ENCODE data around the gene NEO1.
"Not testable (repeated sequence)": the region's sequence is repeated elsewhere in the genome, so short reads cannot be mapped to it uniquely, and the experiment has no call there.

NEO1 gene

DNA sequence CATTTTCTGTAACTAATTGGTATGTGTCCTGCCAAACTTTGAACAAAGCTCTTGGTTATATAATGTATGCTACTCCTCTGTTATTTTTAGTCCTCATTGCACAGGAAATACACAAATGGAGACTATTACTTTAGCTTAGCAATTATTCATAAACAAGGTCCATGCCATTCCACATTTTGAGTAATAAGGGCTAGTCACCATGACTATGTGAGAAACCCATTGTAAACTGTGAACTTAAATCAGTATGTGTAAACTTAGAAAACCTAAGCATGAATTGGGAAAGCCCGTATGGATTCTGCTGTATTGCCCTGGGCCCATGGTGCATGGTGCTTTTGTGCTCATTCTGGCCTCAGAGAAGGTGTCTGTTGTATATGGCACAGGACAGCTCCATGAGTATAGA, 216.2 kb downstream of the NEO1 start:
- DNase-seq = no peak

DNA sequence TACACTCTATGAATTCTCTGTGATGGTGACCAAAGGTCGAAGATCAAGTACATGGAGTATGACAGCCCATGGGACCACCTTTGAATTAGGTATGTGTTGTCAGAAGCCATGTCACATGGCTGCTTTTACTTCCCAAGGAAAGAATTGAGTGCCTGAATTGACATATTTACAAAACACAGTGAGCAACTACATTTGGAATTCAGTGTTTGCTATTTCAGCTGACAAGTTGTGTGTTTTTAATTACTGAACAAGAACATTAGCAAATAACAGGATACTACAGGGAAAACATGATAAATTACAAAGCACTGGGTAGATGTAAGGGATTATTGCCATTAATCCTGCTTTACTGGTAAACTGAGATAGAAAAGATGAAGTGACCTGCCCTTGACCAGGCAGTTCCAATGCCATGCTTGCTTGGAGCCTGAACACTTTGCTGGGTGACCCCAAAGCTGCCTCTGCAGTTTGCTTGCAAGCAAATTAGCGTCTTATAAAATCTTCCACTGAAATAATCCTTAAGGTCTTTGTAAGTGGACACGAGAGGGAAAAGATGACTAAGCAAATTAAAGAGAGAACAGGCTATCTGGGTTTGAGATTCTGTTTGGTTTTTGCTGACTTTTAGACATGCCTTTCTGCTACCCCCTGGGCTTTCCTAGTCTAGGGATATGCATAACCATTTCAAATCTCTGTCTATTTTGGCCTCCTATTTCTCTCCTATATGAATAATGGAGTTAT, 218.3 kb downstream of the NEO1 start:
- no peak for DNase-seq

DNA sequence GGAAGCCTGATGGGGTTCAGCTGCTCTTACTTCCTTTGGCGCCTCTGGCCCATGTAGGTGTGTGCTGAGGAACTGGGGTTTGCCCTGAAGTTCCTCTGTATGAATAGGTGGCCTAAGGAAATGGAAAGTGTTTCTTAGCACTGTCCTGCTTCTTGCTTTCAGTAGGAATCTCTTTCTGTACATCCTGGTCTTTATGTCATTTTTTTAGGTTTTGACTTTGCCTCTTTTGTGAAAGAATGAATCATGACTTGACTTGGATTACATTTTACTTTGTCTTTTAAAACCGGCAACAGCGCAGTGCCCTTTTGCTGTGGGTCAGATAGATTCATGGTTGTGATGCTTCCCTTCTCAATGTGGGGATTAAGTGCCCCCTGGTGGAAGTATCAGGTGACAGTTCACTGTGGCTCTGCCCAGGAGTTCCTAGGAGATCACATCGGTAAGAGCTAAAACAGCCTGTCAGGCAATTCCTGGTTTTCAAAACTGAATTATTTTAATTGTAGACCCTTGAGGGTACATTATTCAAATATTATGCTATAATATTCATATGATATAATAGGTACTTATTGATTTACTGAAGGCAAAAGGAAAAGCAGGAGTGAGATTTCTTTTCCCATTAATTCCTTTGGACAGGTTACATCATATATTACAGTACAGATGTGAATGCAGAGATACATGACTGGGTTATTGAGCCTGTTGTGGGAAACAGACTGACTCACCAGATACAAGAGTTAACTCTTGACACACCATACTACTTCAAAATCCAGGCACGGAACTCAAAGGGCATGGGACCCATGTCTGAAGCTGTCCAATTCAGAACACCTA, 221.1 kb downstream of the NEO1 start:
- no peak for DNase-seq

DNA sequence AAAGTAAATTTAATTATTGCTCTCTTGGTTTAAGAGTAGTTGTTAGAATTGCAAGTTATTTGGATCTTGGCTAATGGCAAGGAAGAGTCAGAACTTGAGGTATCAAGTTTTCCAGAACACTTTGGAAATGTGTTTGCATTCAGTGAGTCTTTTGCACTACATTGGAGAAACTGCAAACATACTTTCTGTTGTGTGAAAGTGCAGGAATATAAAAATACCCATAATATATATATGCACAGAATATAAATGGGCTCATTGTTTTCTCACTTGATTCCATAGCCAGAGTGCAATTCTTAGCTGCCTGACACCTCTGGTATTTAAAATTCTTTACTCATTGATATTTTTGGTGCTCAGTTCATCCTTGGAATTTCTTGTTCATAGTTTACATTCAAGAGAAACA, 223.6 kb downstream of the NEO1 start:
- no peak for DNase-seq

DNA sequence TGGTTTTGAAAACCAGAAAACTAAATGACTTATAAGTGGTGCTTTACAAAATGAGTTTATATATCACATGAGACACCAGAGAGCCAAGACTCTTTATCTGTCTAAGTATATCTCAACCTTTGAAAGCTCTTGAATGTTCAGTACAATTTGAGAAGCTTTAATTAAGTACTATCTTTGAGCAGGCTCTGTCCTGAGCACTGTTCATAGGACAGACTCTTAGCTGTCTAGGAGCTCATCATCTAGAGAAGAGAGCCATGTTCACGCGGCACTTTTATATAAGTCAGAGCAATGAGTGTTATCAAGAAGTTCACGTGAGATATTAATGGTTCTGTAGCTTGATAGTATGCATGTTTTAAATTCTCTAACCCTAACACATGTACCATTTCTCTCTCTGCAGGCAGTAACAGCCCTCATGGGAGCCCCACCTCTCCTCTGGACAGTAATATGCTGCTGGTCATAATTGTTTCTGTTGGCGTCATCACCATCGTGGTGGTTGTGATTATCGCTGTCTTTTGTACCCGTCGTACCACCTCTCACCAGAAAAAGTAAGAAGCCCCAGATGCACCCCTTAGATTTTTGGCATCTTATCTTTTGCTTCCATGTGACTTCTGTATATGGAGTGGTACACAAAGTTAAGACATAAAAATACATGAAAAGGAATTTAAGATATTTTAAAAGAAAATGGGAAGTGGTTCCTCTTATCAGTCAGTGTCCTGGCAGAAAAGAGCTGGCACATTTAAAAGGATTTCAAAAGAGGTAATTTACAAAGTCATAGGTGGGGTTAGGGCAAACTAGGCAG, 230.5 kb downstream of the NEO1 start:
- no peak for DNase-seq

DNA sequence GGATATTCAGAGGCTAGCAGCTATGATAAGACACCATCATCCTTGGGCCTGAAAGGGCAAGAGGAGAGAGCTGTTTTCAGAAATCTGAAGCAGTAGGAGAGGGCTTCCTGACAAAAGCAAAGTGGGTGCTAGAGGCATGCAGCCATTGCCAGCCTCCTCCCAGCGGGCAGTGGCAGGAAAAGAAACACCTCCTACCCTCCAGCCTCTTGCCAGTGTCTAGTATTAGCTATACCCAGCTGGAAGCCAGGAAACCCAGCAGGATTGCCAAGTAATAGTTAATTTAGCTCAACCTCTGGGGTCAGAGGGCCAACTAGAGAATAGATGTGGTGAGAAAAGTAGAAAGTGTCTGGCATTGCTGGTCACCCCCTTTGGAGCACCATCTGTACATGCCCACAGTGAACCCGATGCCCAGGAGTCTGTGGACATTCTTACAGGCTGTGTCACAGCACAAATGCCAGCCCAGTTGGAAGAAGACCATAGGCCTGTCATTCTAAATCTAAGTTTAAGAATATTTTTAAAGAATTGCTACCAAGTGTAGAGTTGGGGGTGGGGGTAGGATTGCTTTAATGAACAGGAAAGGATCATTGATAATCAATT, 231.2 kb downstream of the NEO1 start:
- no peak for DNase-seq

DNA sequence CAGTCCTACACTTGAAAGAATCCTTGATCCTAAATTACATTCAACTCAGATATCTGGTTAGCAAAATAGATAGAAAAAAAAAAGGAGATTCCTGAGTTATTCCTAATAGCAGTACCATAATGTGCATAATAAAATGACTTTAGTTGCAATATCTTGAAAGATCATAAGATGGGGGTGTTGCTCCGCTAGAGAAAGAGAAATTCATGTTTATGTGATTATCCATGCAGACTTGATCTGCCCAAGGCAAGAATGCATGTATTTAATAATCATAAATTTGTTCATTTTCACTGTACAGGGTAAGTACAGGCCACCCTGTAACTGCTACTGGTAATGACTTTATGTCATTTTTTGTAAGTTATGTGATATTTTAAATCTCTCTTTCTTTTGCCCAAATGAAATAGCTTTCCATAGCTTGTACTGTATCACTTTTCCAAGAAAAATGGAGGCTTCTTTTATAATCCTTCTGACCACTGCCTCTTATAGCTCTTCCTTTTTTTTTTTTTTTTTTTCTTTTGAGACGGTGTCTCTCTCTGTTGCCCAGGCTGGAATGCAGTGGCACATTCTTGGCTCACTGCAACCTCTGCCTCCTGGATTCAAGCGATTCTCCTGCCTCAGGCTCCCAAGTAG, 231.9 kb downstream of the NEO1 start:
- no peak for DNase-seq

DNA sequence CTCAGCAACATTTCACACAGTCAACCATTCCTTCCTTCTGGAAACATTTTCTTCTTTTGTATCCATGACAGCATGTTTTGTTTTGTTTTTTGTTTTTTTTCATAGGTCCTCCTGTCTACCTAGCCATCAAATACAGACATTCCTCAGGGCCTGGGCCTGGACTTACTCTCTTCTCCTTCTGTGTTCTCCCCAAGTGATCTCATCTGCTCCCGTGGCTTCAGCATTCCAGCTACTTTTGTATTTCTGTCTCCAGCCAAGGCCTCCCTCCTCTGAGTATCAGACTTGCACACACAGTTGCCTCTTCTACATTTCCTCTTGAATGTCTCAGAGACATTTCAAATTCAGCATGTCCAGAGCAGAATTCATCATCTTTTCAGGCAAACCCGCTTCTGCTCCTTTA, 234.0 kb downstream of the NEO1 start:
- no peak for DNase-seq

DNA sequence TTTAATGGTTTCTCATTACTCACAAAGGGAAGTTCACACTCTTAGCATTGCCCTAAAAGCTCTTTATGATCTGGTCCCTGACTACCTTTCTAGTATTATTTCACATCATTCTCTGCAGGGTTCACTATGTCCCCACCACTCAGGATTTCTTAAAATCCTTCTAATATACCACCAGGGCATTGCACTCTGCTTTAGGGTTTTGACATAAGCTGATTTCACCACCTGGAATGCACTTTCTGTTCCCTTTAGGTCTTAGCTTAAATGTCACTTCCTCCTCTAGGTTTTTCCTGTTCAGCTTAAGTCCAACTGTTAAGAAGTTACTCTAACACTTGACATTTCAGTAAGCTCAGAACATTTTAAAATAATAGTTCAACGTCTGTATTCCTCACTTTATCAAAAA, 234.8 kb downstream of the NEO1 start:
- DNase-seq = no peak

DNA sequence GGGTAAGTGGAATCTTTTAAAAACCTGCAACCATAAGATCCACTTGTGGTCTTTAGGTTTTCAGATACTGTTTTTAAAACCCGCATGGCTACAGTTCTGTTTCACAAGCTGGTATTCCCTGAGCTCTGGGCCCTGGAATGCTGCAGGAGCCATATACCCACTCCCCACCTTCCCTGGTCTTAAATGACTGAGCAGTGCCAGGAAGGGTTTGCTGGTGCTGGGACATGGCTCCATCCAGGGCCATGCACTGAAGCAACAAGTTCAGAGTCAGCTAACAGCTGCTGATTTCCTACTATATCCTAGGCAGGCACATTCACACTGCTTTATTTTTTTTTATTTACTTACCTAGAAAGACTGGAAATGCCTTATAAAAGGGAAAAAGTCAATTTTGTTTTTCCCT, 239.2 kb downstream of the NEO1 start:
- no peak for DNase-seq

DNA sequence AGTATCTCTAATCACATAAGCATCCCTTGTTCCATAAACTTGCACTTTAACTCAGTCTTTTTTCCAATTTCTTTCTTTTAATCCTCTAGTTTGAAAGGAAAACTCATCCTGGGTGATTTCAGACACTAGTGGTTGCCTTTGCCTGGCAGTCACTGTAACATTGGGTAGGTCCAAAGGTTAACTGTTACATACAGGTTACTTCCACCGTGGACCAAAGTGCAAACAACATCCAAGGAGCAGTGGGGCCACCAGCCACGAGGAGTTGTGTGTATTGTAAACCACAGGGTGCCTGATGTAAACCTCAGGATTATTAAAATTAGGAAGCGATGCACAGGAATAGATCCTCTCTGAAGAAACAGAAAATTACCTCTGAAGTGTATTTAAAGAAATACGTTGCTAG, 241.5 kb downstream of the NEO1 start:
- no peak for DNase-seq

DNA sequence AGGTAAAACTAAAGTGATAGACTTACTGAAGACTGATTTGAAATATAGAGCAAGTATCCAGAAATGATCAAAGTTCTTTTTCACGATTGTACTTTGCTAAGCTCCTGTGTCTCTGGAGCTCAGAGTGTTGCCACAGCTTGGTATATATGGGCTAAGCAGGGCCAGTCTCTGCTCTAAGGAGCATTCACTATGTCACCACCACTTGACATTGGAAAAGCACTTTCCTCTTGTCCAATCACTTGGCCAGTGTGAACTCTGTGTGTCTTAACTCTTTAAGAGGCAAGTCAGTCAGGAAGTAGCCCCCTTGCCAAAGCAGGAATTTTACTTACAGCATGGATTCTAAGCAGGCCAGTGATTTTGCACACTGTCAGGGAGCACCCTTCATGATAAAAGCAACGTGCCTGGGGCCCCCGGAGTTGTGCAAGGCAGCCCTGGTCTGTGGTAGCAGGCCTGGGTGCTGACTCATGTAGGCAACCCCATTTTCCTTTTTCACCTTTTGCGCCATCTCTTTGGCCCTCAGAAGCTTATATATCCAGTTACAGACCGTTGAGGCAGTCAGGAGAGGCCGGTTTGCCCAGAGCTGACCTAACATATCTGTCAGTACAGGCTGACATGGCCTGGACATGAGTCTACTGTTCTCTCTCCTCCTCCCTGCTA, 243.5 kb downstream of the NEO1 start:
- no peak for DNase-seq

DNA sequence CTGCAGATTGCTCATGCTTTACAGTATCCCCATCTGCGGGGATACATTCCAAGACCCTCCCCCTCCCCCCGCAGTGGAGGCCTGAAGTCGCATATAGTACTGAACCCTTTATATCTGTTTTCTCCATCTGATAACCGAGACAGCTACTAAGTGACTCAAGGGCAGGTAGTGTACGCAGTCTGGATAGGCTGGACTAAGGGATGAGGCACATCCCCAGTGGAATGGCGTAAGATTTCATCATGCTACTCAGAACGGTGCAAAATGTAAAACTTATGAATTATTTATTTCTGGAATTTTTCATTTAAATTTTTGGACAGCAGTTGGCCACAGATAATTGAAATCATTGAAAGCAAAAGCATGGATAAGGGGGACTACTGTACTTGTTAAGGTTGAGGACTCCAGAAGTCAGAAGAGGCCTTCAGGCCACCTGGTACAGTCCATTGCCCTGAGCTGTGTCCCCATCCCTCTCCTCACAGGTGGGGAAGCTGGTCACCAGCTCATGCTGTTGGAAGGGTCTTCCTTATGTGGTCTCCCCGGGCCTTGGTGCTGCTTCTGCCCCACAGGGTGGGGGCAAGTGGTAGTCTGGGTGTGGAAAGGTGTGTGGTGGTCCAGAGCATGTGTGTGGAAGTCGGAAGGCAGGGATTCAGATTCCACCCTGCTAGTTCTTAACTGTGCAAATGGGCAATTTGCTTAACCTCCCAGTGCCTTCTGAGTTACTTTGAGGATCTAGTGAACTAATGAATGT, 244.5 kb downstream of the NEO1 start:
- no peak for DNase-seq

DNA sequence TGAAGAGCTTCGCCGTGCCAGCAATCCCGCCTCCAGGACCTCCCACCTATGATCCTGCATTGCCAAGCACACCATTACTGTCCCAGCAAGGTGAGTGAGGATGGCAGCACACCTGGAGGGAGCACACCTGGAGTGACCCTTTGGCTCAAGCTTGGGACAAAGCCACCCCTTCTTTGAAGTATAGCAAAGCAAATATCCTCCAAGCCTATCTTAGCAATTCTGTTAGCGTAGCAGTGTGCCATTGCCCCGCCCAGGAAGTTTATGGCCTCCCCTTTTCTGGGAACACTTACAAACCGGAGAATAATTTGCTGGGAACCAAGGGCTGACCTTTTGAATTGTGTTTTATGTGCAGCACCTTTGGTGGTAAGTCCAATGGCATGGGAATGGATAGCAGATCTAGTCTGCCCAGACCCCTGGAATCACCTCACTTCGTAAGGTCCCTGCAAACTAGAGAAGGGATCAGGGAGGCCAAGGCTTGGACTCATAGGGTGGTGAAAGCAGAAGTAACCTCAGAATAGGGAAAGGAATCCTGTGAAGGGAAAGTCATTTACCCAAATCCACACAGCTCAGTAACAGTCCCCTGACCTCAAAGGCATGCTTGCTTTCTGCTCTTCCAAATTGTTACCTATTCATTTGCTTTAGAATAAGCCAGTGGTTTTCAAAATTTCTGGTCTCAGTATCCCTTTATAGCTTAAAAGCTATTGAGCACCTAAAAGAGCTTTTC, 246.4 kb downstream of the NEO1 start:
- no peak for DNase-seq

DNA sequence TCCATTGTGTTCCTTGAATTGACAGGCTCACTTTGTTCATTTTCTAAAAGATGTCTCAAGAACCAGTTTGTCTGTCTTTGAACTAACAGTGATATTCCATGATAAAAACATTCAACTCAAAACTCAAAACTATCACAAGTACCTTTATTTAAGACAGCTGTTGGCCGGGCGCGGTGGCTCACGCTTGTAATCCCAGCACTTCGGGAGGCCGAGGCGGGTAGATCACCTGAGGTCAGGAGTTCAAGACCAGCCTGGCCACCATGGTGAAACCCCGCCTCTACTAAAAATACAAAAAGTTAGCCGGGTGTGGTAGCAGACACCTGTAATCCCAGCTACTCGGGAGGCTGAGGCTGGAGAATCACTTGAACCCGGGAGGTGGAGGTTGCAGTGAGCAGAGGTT, 248.0 kb downstream of the NEO1 start:
- DNase-seq = not testable (repeated sequence)

DNA sequence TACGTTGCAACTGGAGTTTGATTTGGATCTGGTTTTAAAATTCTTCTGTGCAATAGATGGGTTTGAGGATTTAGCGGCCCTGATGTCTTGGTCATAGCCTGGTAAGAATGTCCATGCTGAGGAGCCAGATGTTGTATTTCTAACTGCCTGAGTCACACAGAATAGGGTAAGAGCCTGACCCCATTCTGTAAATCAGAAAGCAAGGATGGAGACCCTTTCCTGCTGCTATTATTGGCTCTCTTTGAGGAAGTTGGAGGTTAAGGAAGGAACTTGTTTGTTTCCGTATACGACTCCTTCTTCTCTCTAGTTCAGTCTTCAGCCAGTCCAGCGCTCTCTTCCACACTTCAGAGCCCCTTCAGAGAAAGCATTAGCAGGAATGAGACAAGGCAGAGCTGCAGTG, 251.4 kb downstream of the NEO1 start:
- no peak for DNase-seq

DNA sequence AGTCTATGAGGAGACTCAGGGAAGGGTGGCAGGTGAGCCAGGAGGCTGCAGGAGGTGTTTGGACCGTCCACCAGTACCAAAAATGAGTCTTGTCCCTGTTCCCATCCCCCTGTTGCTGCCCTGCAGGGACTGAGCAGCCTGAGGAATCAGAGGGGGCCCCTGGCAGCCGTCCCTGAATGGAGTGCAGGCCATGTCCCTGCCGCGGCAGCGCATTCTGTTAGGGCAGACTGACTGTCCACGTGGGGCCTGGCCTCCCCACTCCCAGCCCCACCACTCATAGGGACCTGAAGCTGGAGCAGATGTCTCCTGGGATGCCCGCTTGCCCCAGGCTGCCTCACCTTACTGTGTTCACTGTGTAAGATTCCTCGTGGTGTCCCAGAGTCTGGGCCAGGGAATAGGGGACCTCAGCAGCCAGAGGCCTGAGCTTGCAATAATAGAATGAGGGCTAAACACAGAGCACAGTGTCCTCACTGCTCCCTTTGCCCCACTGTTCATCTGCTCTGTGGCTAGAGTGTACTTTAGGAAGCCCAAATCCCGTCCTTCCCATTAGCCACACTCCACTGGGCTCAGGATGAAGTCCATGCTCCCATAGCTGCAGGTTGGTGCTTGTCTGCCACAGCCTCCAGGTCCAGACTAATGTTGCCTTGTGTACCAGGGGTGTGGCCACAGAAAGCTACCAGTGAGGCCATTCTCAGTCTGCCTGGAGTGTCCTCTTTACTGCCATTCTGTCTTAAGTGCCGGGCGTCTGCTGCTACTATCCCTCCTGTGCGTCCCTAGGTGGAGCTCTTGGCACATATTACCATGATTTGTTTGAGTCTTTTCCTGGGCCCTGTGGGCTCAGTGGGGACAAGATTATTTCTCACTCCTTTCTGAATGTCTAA, 253.3 kb downstream of the NEO1 start:
- no peak for DNase-seq

DNA sequence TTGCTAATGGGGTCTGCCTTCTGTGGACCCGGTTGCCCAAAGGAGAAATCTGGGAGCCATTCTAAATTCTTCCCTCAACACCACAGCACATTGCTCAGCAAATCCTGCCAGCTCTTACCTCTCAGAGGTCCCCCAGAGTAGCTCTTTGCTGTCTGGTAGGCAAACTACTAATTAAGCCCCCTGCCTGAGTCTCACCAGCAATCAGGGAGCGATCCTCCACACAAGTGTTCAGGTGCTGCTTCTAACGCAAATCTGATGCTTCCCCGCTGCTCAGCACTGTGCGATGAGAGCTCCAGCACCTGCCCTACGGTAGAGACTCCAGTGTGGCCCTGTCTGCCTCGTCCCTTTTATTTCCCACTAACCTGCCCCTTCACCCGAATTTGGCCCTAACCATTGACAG, 256.0 kb downstream of the NEO1 start:
- DNase-seq = no peak

DNA sequence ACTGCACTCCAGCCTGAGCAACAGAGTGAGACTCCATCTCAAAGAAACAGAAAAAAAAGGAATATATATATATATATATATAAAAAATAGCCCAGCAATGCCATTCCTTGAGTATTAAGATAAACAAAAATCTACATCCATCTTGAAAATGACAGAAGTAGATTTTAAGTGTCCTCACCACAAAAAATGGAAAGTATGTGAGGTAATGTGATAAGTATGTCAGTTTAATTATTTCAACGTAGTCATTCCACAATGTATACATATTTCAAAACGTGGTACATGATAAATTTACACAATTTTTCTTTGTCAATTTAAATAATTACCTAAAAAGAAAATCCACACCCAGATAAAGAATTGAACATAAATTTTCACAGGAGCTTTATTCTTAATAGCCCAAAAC, 261.6 kb downstream of the NEO1 start:
- DNase-seq = no peak
